ENCODE results near the gene TSNAX. TPM values are rescaled to one million over a fixed set of nuclear protein-coding genes. Genes with fewer than 3 reads are reported as not detected.

The TSNAX gene
- 22.6 and 27.4 TPM in 2 replicates for total RNA-seq

GRCh38 chr1:231528172-231529029 lies at the start of gene TSNAX:
TSS of gene TSNAX (plus strand) at chr1:231528669. CDS start at chr1:231528811, 142 bp downstream.

Other genes starting within 250 kb of the TSNAX start
- 8.1 and 12.6 TPM in 2 replicates for gene EXOC8, start 190.8 kb upstream of the TSNAX start, total RNA-seq
- 9.4 and 12.8 TPM in 2 replicates for gene SPRTN, start 190.4 kb upstream of the TSNAX start, total RNA-seq
- 29.5 and 39.5 TPM in 2 replicates for gene EGLN1, start 106.4 kb upstream of the TSNAX start, total RNA-seq
- 3.1 and 5.4 TPM in 2 replicates for gene DISC1, start 98.1 kb downstream of the TSNAX start, total RNA-seq